Kidney tubule cell (primary cell): ENCODE measurements around the gene GPANK1.
A peak's percentile ranks its signal among the peaks of the same experiment; 100 is the strongest.

Source experiments
- DNase-seq: peaks from one replicate; pipeline ENCODE4 v3.0.0-alpha.2; 2018; ENCODE audit warnings: low spot score

The GPANK1 gene

GRCh38 chr6:31662124-31662723 is 2.6 kb downstream of the GPANK1 start:
- no peak for DNase-seq

DNA sequence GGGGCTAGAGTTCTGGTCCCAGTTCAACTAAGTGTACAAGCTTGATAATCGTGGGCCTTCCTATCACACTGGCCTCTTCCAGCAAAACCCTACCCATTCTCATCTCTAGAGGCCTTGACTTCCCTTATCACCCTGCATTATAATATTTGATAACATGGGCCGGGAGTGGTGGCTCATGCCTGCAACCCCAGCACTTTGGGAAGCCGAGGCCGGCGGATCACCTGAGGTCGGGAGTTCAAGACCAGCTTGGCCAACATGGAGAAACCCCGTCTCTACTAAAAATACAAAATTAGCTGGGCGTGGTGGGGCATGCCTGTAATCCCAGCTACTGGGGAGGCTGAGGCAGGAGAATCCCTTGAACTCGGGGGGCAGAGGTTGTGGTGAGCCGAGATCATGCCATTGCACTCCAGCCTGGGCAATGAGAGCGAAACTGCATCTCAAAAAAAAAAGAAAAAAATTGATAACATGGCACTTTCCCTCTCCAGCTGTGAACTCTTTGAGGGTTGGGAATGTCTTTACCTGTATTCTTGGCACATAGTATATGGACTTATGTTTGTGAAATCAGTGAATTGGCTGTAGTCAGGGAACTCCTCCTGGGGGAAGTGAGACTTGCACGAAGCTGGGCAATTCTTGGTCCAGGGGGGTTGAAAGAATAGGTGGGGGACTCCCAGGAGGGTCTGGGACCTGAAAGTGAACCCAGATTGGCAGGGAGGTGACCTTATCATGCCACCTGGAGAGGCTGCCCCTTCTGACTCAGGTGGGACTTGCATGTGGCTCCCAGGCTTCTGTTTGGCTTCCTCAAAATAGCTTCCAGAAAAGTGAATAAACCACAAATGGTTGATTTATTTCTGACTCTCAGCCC is 3.3 kb downstream of the GPANK1 start:
- peak; percentile 39 for DNase-seq

- peak; percentile 84 for DNase-seq
These were observed 4.2 kb downstream of the GPANK1 start, which contains the start of gene C6orf47 for GRCh38 chr6:31660381-31661261. C6orf47 (minus strand) TSS chr6:31660778; CDS start chr6:31659947, 831 bp downstream.

GRCh38 chr6:31659649-31660380 is 5.0 kb downstream of the GPANK1 start:
- peak; percentile 54 for DNase-seq

GRCh38 chr6:31658983-31659648 is 5.7 kb downstream of the GPANK1 start:
- no peak for DNase-seq

DNA sequence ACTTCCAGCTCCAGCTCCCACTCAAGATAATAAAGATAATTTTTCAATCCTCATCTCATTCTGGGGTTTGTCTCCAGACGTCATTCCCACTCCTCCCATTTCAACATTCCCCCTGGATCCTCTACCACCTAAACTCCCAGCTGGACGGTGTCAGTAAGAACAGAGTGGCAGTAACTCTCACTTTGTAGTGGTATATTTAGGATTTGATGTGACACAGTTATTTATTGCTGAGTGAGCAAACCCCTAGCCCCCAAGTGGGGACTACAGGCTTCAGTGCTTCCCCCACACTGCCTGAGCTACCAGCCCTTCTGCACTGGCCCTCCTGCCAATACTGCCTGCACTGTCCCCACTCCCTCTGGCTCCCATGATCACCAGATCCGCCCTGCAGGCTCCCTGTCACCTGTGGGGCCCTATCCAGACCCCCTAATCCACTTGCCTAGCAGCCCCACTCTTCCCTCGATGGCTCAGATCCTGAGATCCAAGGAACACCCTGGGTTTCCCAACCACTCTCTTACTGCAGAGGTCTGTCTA is 6.6 kb downstream of the GPANK1 start:
- DNase-seq = no peak

- no peak for DNase-seq
These were observed 7.2 kb downstream of the GPANK1 start for GRCh38 chr6:31657406-31658157.

DNA sequence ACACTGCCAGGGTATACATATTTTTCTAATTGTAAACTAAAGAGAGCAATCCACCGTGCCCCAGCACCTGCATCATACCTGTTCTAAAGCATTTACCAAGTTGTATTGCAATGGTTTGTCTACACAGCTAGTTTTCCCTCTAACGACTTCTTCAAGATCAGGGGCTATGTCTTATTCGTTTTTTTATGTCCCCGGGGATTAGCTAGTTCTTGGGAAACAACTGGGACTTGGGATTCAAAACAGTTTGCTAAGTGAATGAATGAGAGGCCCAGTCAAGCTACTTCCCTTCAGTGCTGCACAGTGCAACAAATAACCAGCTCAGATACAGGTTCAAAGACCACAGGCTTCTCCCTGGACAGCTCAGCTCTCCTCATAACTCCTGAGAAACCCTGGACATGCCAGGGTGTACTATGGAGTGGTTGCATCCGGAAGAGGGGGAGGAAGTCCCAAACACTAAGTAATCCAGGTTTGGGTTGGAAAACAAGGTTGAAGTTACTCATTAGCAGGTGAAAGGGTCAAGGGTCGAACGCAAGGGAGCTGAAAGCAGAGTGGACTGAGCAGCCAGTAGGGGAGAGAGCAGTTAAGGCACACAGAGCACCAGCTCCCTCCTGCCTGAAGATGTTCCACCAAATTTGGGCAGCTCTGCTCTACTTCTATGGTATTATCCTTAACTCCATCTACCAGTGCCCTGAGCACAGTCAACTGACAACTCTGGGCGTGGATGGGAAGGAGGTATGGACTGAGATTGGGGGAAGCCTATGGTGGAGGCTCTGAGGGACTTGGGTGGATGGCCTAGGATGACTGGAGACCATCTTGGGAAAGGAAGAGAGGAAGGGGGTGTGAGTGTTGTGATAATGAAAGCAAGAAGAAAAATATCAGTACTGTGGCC is 9.2 kb downstream of the GPANK1 start, which contains the start of gene APOM:
Gene APOM, plus strand, starts transcription at position 546 of the 889 bp plus-strand sequence. Its CDS starts 73 bp downstream, at position 619.
- DNase-seq = peak; percentile 49

- no peak for DNase-seq
These were observed 10.0 kb downstream of the GPANK1 start for GRCh38 chr6:31654574-31655348.

GRCh38 chr6:31652925-31653724 is 11.7 kb downstream of the GPANK1 start:
- peak; percentile 91 for DNase-seq

GRCh38 chr6:31651602-31652191 is 13.1 kb downstream of the GPANK1 start:
- peak; percentile 87 for DNase-seq

- DNase-seq = no peak
These were observed 19.5 kb downstream of the GPANK1 start for GRCh38 chr6:31645325-31645724.

- no peak for DNase-seq
These were observed 20.9 kb downstream of the GPANK1 start for GRCh38 chr6:31643818-31644454.

- DNase-seq = no peak
These were observed 21.8 kb downstream of the GPANK1 start for GRCh38 chr6:31642798-31643570.

DNA sequence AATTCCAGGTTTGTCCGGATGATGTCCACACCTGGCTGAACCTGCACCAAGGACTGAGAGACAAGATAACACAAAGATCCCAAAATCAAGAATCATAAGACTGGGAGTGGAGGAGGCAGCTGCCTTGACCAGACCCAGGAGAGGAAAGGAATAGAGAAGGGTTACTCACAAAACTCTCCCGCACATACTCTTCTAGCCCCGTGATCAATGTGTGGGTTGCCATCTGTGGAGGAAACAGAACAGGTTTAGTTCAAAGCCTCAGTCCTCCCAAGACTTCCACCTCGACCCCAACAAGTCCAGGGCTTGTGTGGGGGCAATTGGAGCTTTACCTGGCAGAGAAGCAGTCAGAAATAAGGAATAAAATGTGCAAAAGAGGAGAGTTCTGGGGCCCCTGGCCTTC is 23.4 kb downstream of the GPANK1 start:
- no peak for DNase-seq

DNA sequence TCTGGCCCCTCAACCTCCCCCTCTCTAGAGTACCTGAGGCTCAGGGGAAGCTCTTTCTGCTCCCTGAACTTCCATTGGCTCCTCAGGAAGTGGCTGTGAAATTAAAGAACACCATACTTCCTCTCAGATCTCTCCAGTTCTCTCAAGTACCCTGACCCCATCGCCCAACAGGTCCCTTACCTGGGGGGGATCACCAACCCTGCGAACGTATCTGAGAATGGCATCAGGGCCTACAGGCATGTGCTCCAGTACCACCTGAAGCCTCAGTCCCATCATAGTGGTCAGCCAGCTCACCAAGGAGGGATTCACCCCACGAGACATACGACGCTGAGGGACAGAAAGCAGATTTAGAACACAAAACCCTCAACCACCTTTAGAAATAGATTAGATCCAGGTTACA is 24.2 kb downstream of the GPANK1 start:
- no peak for DNase-seq
